Keratinocyte (primary cell): ENCODE results near the gene TAF4B.

Source experiments
- EZH2 ChIP-seq: IDR thresholded peaks from one replicate; pipeline ENCODE4 v1.6.1; 2012; ENCODE audit warnings: inconsistent platforms, mild to moderate bottlenecking, low read length, moderate library complexity
- TF ChIP-seq, protein P1 (sequence below), 3 experiments: IDR thresholded peaks in 1 of 3; conservative IDR thresholded peaks in 1 of 3; optimal IDR thresholded peaks in 1 of 3; 2 replicates in 2 of 3; 3 replicates in 1 of 3; pipeline versions ENCODE3 to v1.5.1; 2011; ENCODE audit warnings: low read length in 3 of 3, mild to moderate bottlenecking in 3 of 3, moderate library complexity in 2 of 3, control low read depth in 1 of 3, inconsistent platforms in 1 of 3; ENCODE audit not compliant: insufficient read depth in 2 of 3; ENCODE audit errors: extremely low read depth in 1 of 3

DNA sequence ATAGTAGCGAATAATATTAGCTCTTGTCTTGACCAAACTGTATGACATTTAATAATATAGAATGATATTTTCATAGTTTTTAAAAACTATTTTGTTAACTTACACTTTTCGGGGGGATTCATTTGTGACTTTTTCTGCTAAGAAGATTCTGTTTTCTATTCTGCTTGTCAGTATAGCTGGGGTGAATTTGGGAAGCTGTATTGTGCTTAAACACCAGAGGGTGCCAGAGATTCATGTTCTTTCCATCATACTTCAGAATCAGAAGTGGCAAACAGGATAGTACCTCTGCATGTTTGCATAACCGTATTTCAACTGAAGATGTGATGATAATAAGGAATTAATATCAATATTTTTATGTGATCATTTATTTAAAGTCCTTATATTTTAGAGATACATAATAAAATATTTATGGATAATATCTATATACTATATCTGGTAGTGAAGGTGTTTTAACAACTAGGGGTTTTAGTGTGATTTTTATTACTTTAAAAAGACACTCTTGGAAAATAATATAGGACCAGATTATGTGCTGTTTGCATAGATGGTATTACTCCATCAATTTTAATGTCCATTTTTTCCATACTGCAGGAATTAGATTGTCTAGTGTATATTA, 81.0 kb downstream of the TAF4B start:
- TF ChIP-seq, protein P1, sequence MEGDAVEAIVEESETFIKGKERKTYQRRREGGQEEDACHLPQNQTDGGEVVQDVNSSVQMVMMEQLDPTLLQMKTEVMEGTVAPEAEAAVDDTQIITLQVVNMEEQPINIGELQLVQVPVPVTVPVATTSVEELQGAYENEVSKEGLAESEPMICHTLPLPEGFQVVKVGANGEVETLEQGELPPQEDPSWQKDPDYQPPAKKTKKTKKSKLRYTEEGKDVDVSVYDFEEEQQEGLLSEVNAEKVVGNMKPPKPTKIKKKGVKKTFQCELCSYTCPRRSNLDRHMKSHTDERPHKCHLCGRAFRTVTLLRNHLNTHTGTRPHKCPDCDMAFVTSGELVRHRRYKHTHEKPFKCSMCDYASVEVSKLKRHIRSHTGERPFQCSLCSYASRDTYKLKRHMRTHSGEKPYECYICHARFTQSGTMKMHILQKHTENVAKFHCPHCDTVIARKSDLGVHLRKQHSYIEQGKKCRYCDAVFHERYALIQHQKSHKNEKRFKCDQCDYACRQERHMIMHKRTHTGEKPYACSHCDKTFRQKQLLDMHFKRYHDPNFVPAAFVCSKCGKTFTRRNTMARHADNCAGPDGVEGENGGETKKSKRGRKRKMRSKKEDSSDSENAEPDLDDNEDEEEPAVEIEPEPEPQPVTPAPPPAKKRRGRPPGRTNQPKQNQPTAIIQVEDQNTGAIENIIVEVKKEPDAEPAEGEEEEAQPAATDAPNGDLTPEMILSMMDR (optimal IDR thresholded peaks at IDR 0.05 in 1 of 3, IDR thresholded peaks at IDR 0.05 in 1 of 3, conservative IDR thresholded peaks at IDR 0.05 in 1 of 3; ENCODE audit: extremely low read depth in 1 of 3, insufficient read depth in 2 of 3, low read length in 3 of 3): peak; percentile 45 to 63 (median 56)
- no peak for TF ChIP-seq EZH2
